ENCODE data around the gene TSPAN1.

DNA sequence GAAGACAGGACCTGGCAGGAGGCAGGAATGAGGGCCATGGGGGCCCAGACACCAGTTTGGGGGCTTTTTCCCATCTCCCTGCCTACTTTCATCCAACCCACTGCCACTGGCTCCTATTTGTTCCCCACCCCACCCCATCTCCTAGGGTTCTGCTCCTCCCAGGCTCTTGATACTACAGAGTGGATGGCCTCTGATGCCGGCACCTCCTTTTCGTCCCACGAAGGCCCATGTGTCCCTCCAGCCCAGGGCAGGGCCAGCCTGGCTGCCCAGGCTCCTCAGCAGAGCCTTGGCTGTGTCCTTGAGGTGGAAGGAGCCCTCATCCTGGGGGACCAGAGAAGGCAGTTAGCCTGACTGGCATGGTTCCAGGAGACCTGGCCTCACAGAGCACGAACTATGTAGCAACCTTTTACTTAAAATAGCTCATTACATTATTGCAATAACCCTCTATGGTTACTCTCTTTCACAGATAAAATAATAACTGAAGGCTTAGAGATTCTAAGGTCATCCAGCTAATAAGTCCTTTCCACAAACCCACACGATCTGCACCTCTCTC is 19.8 kb downstream of the TSPAN1 start:
- TF ChIP-seq GATA2 (IDR thresholded peaks at IDR 0.05; ENCODE audit: low read depth, low read length), result no peak
- TF ChIP-seq GATA3 (IDR thresholded peaks at IDR 0.05; ENCODE audit: low read depth, low read length), result no peak

All from SH-SY5Y (cell line).